ENCODE measurements around the gene SORBS1. TPM values are rescaled to one million over a fixed set of nuclear protein-coding genes. Genes with fewer than 3 reads are reported as not detected.

SORBS1 gene
- total and polyA plus RNA-seq, 9 of the 15 experiments (the other 6 are each of a cell fraction or from before 2014, with no cell fraction given): 2.0 to 13.3 (median 6.5) TPM

- TF ChIP-seq TAF1 (IDR thresholded peaks at IDR 0.05; ENCODE audit: control insufficient read depth, extremely low read depth, insufficient read depth, low read length, severe bottlenecking): no peak
- TF ChIP-seq ZNF76 (CRISPR knock-in tag; IDR thresholded peaks at IDR 0.05; ENCODE audit: borderline replicate concordance): no peak
- TF ChIP-seq DEAF1 (CRISPR knock-in tag; IDR thresholded peaks at IDR 0.05): no peak
- peak; percentile 80 for TF ChIP-seq EP300 (IDR thresholded peaks at IDR 0.05; ENCODE audit: low read length)
- TF ChIP-seq STAT5A (IDR thresholded peaks at IDR 0.05; ENCODE audit: borderline replicate concordance, low read length): no peak
- TF ChIP-seq RERE (CRISPR knock-in tag; IDR thresholded peaks at IDR 0.05; ENCODE audit: borderline replicate concordance): no peak
- TF ChIP-seq RCOR1 (IDR thresholded peaks at IDR 0.05; ENCODE audit: borderline replicate concordance in 1 of 2, low read depth in 2 of 2, low read length in 2 of 2): peak in 1 of 2 experiments; percentile 67; a peak in 1 of 4 replicates
- TF ChIP-seq ZBTB33 (CRISPR knock-in tag; IDR thresholded peaks at IDR 0.05): no peak
- peak; percentile 68; the same call in 1 of the 2 replicates for TF ChIP-seq SOX6 (IDR thresholded peaks at IDR 0.05)
- peak in 1 of 2 experiments; percentile 41; a peak in 1 of 4 replicates for TF ChIP-seq TBL1XR1 (IDR thresholded peaks at IDR 0.05; ENCODE audit: low read length in 2 of 2)
- TF ChIP-seq CBFA2T3 (IDR thresholded peaks at IDR 0.05): peak; percentile 78
- TF ChIP-seq SRF (CRISPR knock-in tag; IDR thresholded peaks at IDR 0.05): no peak
- no peak for TF ChIP-seq HOMEZ (CRISPR knock-in tag; IDR thresholded peaks at IDR 0.05)
- TF ChIP-seq RB1 (IDR thresholded peaks at IDR 0.05; ENCODE audit: low read depth): no peak
- TF ChIP-seq PHB2 (IDR thresholded peaks at IDR 0.05; ENCODE audit: low read depth): no peak
- no peak for TF ChIP-seq STAG1 (CRISPR knock-in tag; IDR thresholded peaks at IDR 0.05; ENCODE audit: borderline replicate concordance)
- peak in 1 of 2 experiments; percentile 22; a peak in 1 of 4 replicates for TF ChIP-seq HDAC1 (IDR thresholded peaks at IDR 0.05)
- no peak for TF ChIP-seq XRCC3 (IDR thresholded peaks at IDR 0.05)
- no peak for TF ChIP-seq ZNF224 (CRISPR knock-in tag; IDR thresholded peaks at IDR 0.05)
Measured at GRCh38 chr10:95397747-95398146, 163.4 kb downstream of the SORBS1 start (continued).
